Gastroesophageal sphincter (tissue), 4 donors: ENCODE results near the gene FAM168A. TPM values are rescaled to one million over a fixed set of nuclear protein-coding genes. Genes with fewer than 3 reads are reported as not detected.

Source experiments
- ATAC-seq: fragments of 150-250 bp; one replicate; pipeline ENCODE4 v1.9.1; 2016; ENCODE audit warnings: mild to moderate bottlenecking, moderate library complexity
- H3K27ac ChIP-seq, 4 donors: fragments of 200-600 bp; sonication (generic) in 3 of 4; 1 replicate in 3 of 4; 2 replicates in 1 of 4; pipeline ENCODE4 v1.5.1; 2016 to 2019
- H3K27me3 ChIP-seq: fragments of 200-600 bp; sonication (generic); one replicate; pipeline ENCODE4 v1.5.1; 2019
- H3K36me3 ChIP-seq, 2 donors: fragments of 200-600 bp; sonication (generic); one replicate each; pipeline ENCODE4 v1.5.1; 2019; ENCODE audit warnings: control low read depth in 1 of 2
- H3K4me1 ChIP-seq, 3 donors: fragments of 200-600 bp; sonication (generic); 1 replicate in 2 of 3; 2 replicates in 1 of 3; pipeline ENCODE4 v1.5.1; 2016 to 2019; ENCODE audit warnings: control low read depth in 2 of 3
- H3K4me3 ChIP-seq, 2 donors: fragments of 200-600 bp; sonication (generic); one replicate each; pipeline ENCODE4 v1.5.1; 2019; ENCODE audit warnings: mild to moderate bottlenecking in 1 of 2, moderate library complexity in 1 of 2
- H3K9me3 ChIP-seq, 3 donors: fragments of 200-600 bp; sonication (generic); one replicate each; pipeline ENCODE4 v1.5.1; 2017 to 2019; ENCODE audit warnings: control low read depth in 2 of 3
- CTCF ChIP-seq, 4 experiments: fragments of 200-600 bp in 2 of 4; fragments of 450-650 bp in 2 of 4; sonication (generic) in 1 of 4; IDR thresholded peaks; one replicate each; pipeline ENCODE4 v1.5.1; 2017 to 2019; ENCODE audit warnings: antibody characterized with exemption in 4 of 4, mild to moderate bottlenecking in 2 of 4, moderate library complexity in 2 of 4
- EP300 ChIP-seq: sonication (generic); formaldehyde crosslinking; IDR thresholded peaks from one replicate; pipeline ENCODE4 v1.6.1; 2017; ENCODE audit warnings: antibody characterized with exemption, mild to moderate bottlenecking
- POLR2A ChIP-seq, 2 donors: fragments of 450-650 bp; IDR thresholded peaks; one replicate each; pipeline ENCODE4 v1.6.1; 2017; ENCODE audit warnings: antibody characterized with exemption in 2 of 2, mild to moderate bottlenecking in 2 of 2, moderate library complexity in 1 of 2
- POLR2AphosphoS5 ChIP-seq: sonication (generic); formaldehyde crosslinking; IDR thresholded peaks from one replicate; pipeline ENCODE4 v1.6.1; 2017; ENCODE audit warnings: antibody characterized with exemption
- WGBS, 2 donors: methylation state at CpG; one replicate each; pipeline ENCODE4 v1.1.5; 2018; ENCODE audit warnings: low coverage in 1 of 2; 5-methylcytosine and 5-hydroxymethylcytosine counted together
- total RNA-seq, 4 donors: library from RNA; depleted of rRNA; stranded (reverse); fragments of >200 nt; gene quantifications; one replicate each; pipeline ENCODE4 v1.1.0, GENCODE V29; 2016

FAM168A gene
- total RNA-seq, 4 donors from 2014 or later = 27.5 to 51.8 (median 42.0) TPM

- no peak for TF ChIP-seq CTCF (IDR thresholded peaks at IDR 0.05)
- no peak for TF ChIP-seq POLR2AphosphoS5
- TF ChIP-seq EP300 = no peak
- no peak for TF ChIP-seq POLR2A (IDR thresholded peaks at IDR 0.05)
- Histone ChIP-seq H3K27ac (peak overlapping the region in 1 of 4 donors; percentile 37), H3K9me3 (no peaks in the 10 kb centered on the region), H3K36me3 (peaks cover 0 to 99% of the 10 kb centered on the region in 2 donors), H3K4me1 (peaks cover 0 to 29% (median 0%) of the 10 kb centered on the region in 3 donors), H3K4me3 (no peak overlapping the region), H3K27me3 (no peaks in the 10 kb centered on the region)
- WGBS, 2 donors = 82 to 97% methylated on average over 4 to 5 of the region's 8 CpGs
- no peak for ATAC-seq
Observed at GRCh38 chr11:73360743-73361369, 237.1 kb downstream of the FAM168A start.

- Histone ChIP-seq H3K9me3 (no peaks in the 10 kb centered on the region), H3K4me1 (peaks cover 0 to 29% (median 0%) of the 10 kb centered on the region in 3 donors), H3K27ac (peak overlapping the region in 3 of 4 donors; percentile 27 to 37 (median 27)), H3K36me3 (peaks cover 0 to 99% of the 10 kb centered on the region in 2 donors), H3K27me3 (no peaks in the 10 kb centered on the region), H3K4me3 (no peak overlapping the region)
- ATAC-seq = no peak
- TF ChIP-seq CTCF (IDR thresholded peaks at IDR 0.05) (peak in 1 of 4 experiments; percentile 23), POLR2AphosphoS5 (no peak)
- WGBS, 2 donors = 86% methylated on average over 4 of the region's 19 CpGs; no CpG with 5 or more reads in 1 of the 2 donors
Observed at GRCh38 chr11:73359930-73360742, 237.8 kb downstream of the FAM168A start.

- H3K4me3 ChIP-seq = no peak overlapping the region
- H3K36me3 ChIP-seq = peaks cover 0 to 96% of the 10 kb centered on the region in 2 donors
- H3K9me3 ChIP-seq = no peaks in the 10 kb centered on the region
Observed at GRCh38 chr11:73359341-73359740, 238.6 kb downstream of the FAM168A start.

GRCh38 chr11:73358071-73358470 is 239.8 kb downstream of the FAM168A start:
- H3K9me3 ChIP-seq = no peaks in the 10 kb centered on the region
- no peak overlapping the region for H3K4me3 ChIP-seq
- TF ChIP-seq POLR2AphosphoS5 (no peak), EP300 (no peak)
- H3K27me3 ChIP-seq = no peaks in the 10 kb centered on the region
- ATAC-seq = no peak
- peaks cover 0 to 95% of the 10 kb centered on the region in 2 donors for H3K36me3 ChIP-seq
- no peak overlapping the region for H3K27ac ChIP-seq
- H3K4me1 ChIP-seq = peaks cover 0 to 29% (median 0%) of the 10 kb centered on the region in 3 donors
- WGBS, 2 donors = 43 to 59% methylated on average over 3 to 5 of the region's 5 CpGs

More at GRCh38 chr11:73359341-73359740, 238.6 kb downstream of the FAM168A start:
- peak overlapping the region in 3 of 4 donors; percentile 27 to 37 (median 27) for H3K27ac ChIP-seq
- no CpG with 5 or more reads among the region's 11 CpGs for WGBS, 2 donors
- TF ChIP-seq POLR2A (IDR thresholded peaks at IDR 0.05) (no peak), EP300 (no peak), CTCF (IDR thresholded peaks at IDR 0.05) (no peak), POLR2AphosphoS5 (no peak)
- ATAC-seq = peak; percentile 52
- peaks cover 0 to 29% (median 0%) of the 10 kb centered on the region in 3 donors for H3K4me1 ChIP-seq
- no peaks in the 10 kb centered on the region for H3K27me3 ChIP-seq

- Histone ChIP-seq H3K27ac (no peak overlapping the region), H3K4me1 (peaks cover 0 to 29% (median 0%) of the 10 kb centered on the region in 3 donors), H3K27me3 (no peaks in the 10 kb centered on the region), H3K36me3 (peaks cover 0 to 95% of the 10 kb centered on the region in 2 donors), H3K9me3 (no peaks in the 10 kb centered on the region), H3K4me3 (no peak overlapping the region)
- 73 to 76% methylated on average over 2 to 3 of the region's 22 CpGs for WGBS, 2 donors
- ATAC-seq = no peak
- TF ChIP-seq CTCF (IDR thresholded peaks at IDR 0.05) = no peak
- no peak for TF ChIP-seq POLR2AphosphoS5
- TF ChIP-seq EP300 = no peak
- no peak for TF ChIP-seq POLR2A (IDR thresholded peaks at IDR 0.05)
Observed at GRCh38 chr11:73356979-73357860, 240.7 kb downstream of the FAM168A start.
